RKO (cell line): ENCODE results near the gene MARVELD3.

Experiments used
- DNase-seq: peaks from one replicate; pipeline ENCODE4 v3.0.0-alpha.2; 2016; ENCODE audit warnings: low spot score

The MARVELD3 gene

GRCh38 chr16:71623597-71623996 is 2.4 kb upstream of the MARVELD3 start:
- DNase-seq, result no peak

GRCh38 chr16:71625113-71625850 is 702 bp upstream of the MARVELD3 start:
- no peak for DNase-seq

GRCh38 chr16:71626858-71627213 is 852 bp downstream of the MARVELD3 start:
- no peak for DNase-seq

- DNase-seq, result no peak
Measured at GRCh38 chr16:71627731-71628181, 1.8 kb downstream of the MARVELD3 start.

GRCh38 chr16:71628810-71629209 is 2.8 kb downstream of the MARVELD3 start:
- DNase-seq, result peak; percentile 17

- DNase-seq, result no peak
Measured at GRCh38 chr16:71629278-71630016, 3.5 kb downstream of the MARVELD3 start.

GRCh38 chr16:71630808-71631207 is 4.8 kb downstream of the MARVELD3 start:
- no peak for DNase-seq

- DNase-seq, result no peak
Measured at GRCh38 chr16:71631776-71632175, 5.8 kb downstream of the MARVELD3 start.

GRCh38 chr16:71635632-71636031 is 9.6 kb downstream of the MARVELD3 start:
- no peak for DNase-seq

GRCh38 chr16:71637398-71637797 is 11.4 kb downstream of the MARVELD3 start:
- no peak for DNase-seq

- DNase-seq, result peak; percentile 72
Measured at GRCh38 chr16:71645450-71645849, 19.5 kb downstream of the MARVELD3 start.

- DNase-seq, result no peak
Measured at GRCh38 chr16:71647391-71647790, 21.4 kb downstream of the MARVELD3 start.

- DNase-seq, result no peak
Measured at GRCh38 chr16:71648162-71648561, 22.2 kb downstream of the MARVELD3 start.

- DNase-seq, result peak; percentile 25
Measured at GRCh38 chr16:71648921-71649320, 22.9 kb downstream of the MARVELD3 start.

- DNase-seq, result no peak
Measured at GRCh38 chr16:71649704-71650103, 23.7 kb downstream of the MARVELD3 start.

GRCh38 chr16:71658771-71659170 is 32.8 kb downstream of the MARVELD3 start:
- DNase-seq, result no peak

- no peak for DNase-seq
Measured at GRCh38 chr16:71659471-71659870, 33.5 kb downstream of the MARVELD3 start.

- no peak for DNase-seq
Measured at GRCh38 chr16:71666264-71666663, 40.3 kb downstream of the MARVELD3 start.

- DNase-seq, result no peak
Measured at GRCh38 chr16:71666928-71667707, 41.1 kb downstream of the MARVELD3 start.

GRCh38 chr16:71669926-71670536 is 44.0 kb downstream of the MARVELD3 start:
- no peak for DNase-seq

- DNase-seq, result no peak
Measured at GRCh38 chr16:71670537-71670936, 44.6 kb downstream of the MARVELD3 start.

GRCh38 chr16:71671165-71671564 is 45.2 kb downstream of the MARVELD3 start:
- no peak for DNase-seq
